ENCODE results near the gene PNRC2.

DNA sequence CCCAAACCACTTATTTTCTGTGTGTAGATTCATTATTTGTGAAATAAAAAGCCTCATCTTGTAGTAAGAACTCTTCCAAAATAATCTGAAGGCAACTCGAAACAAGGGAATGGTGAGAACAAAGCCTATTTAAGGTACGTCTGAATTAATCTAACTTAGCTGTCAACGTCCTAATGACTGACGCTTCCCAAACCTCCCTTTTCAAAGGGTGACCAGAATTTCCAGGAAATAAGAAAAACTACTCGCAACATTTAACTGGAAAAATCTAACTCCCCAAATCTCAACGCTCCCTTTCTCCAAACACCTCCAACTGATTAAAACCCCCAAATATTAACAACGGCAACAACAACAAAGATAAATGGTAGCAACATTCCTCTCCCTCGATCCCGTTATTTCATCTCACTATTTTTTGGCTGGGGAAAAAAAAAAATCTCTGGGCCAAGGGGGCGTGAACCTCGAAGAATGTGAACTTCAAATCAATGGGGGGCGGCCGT lies 19.8 kb downstream of the PNRC2 start:
- TF ChIP-seq, protein P1, sequence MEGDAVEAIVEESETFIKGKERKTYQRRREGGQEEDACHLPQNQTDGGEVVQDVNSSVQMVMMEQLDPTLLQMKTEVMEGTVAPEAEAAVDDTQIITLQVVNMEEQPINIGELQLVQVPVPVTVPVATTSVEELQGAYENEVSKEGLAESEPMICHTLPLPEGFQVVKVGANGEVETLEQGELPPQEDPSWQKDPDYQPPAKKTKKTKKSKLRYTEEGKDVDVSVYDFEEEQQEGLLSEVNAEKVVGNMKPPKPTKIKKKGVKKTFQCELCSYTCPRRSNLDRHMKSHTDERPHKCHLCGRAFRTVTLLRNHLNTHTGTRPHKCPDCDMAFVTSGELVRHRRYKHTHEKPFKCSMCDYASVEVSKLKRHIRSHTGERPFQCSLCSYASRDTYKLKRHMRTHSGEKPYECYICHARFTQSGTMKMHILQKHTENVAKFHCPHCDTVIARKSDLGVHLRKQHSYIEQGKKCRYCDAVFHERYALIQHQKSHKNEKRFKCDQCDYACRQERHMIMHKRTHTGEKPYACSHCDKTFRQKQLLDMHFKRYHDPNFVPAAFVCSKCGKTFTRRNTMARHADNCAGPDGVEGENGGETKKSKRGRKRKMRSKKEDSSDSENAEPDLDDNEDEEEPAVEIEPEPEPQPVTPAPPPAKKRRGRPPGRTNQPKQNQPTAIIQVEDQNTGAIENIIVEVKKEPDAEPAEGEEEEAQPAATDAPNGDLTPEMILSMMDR (IDR thresholded peaks at IDR 0.05 in 4 of 5, conservative IDR thresholded peaks at IDR 0.05 in 1 of 5) = no peak
- no peak for TF ChIP-seq POLR2A (IDR thresholded peaks at IDR 0.05)
